ENCODE results near the gene MIPOL1. TPM values are rescaled to one million over a fixed set of nuclear protein-coding genes. Genes with fewer than 3 reads are reported as not detected.

MIPOL1 gene
- total and polyA plus RNA-seq, 2 of the 13 experiments (the other 11 are each of a cell fraction or from before 2014, with no cell fraction given) = 8.6 to 34.2 TPM

GRCh38 chr14:37198907-37199306, 1.2 kb downstream of the MIPOL1 start:
- no peak for DNase-seq (ENCODE audit: low spot score)
- Histone ChIP-seq H3K36me3 (replicated peaks in 1 of 2; ENCODE audit: control insufficient read depth in 1 of 2, insufficient read depth in 2 of 2, low read length in 2 of 2) (no peaks in the 10 kb centered on the region), H3K27ac (ENCODE audit: extremely low read length, insufficient read depth, low read length) (no peak overlapping the region), H3K79me2 (ENCODE audit: insufficient read depth, low read length) (peaks cover 26% of the 10 kb centered on the region), H2AFZ (ENCODE audit: low read length) (peak overlapping the region; percentile 71), H3K4me2 (ENCODE audit: low read depth, low read length) (peak overlapping the region; percentile 91), H3K4me3 (replicated peaks in 1 of 3; ENCODE audit: insufficient read depth in 1 of 3, low read depth in 2 of 3, low read length in 3 of 3) (peak overlapping the region in 2 of 3 experiments; percentile 73 to 85; a peak in 4 of 6 replicates), H3K9ac (ENCODE audit: insufficient read depth, low read depth, low read length) (0 out of 2 replicates have a peak overlapping the region, but pooled peaks have one; percentile 86), H4K20me1 (ENCODE audit: insufficient read depth, low read length) (no peaks in the 10 kb centered on the region), H3K27me3 (ENCODE audit: control insufficient read depth in 1 of 2, insufficient read depth in 2 of 2, low read length in 2 of 2) (no peaks in the 10 kb centered on the region; a peak in 1 of 5 replicates), H3K4me1 (ENCODE audit: insufficient read depth, low read length) (peaks cover 77% of the 10 kb centered on the region), H3K9me3 (ENCODE audit: low read length) (no peaks in the 10 kb centered on the region)
- no peak for FAIRE-seq
- BruUV-seq (replicated peaks) = no TSS peak
- ChIA-PET POLR2A (interaction anchor here (1.8 to 3.1 kb wide), 3 partner anchors 32 to 666 kb away, joined by 5 to 13 read pairs (median 7); no protein-coding TSS in a partner anchor), CTCF (ENCODE audit: low intra/inter-chr PET ratio, low total read pairs) (interaction anchor here (1.2 kb wide), 1 partner anchor 50 kb away, joined by 4 read pairs; no protein-coding TSS in a partner anchor)
- WGBS (ENCODE audit: low lambda C conversion rate) = 96% methylated on average over 5 of the region's 5 CpGs
- intact Hi-C loops (cut with micrococcal nuclease; ENCODE audit: unreplicated experiment) = loop anchor here (1.0 to 2.0 kb wide), 2 partner anchors 27 to 50 kb away; partner anchors contain the start of gene SLC25A21
- no peak for ATAC-seq
- in situ Hi-C loops (cut with HindIII; ENCODE audit: extremely low pct_ligation_motif_present, low pct_unique_long_range_greater_than_20kb) = no loop called here
- TF ChIP-seq KLF12 (CRISPR knock-in tag; IDR thresholded peaks at IDR 0.05; ENCODE audit: borderline replicate concordance) (0 out of 2 replicates have a peak, but pooled peaks have one; percentile 5), ATM (IDR thresholded peaks at IDR 0.05; ENCODE audit: borderline replicate concordance) (peak; percentile 14; the same call in 1 of the 2 replicates), CSRNP1 (CRISPR knock-in tag; IDR thresholded peaks at IDR 0.05) (0 out of 2 replicates have a peak, but pooled peaks have one; percentile 45), ZSCAN29 (CRISPR knock-in tag; conservative IDR thresholded peaks at IDR 0.05) (no peak), NFE2 (CRISPR knock-in tag; IDR thresholded peaks at IDR 0.05) (no peak), SMYD3 (CRISPR knock-in tag; IDR thresholded peaks at IDR 0.05) (peak; percentile 63; the same call in 1 of the 2 replicates), ARID2 (CRISPR knock-in tag; IDR thresholded peaks at IDR 0.05; ENCODE audit: borderline replicate concordance) (no peak), LRRFIP1 (CRISPR knock-in tag; conservative IDR thresholded peaks at IDR 0.05) (no peak), ZNF574 (CRISPR knock-in tag; IDR thresholded peaks at IDR 0.05) (no peak), THYN1 (CRISPR knock-in tag; IDR thresholded peaks at IDR 0.05; ENCODE audit: borderline replicate concordance, low read depth) (0 out of 2 replicates have a peak, but pooled peaks have one; percentile 73), UBTF (CRISPR knock-in tag; IDR thresholded peaks at IDR 0.05) (no peak), NAIF1 (CRISPR knock-in tag; IDR thresholded peaks at IDR 0.05; ENCODE audit: borderline replicate concordance) (0 out of 2 replicates have a peak, but pooled peaks have one; percentile 7), MTERF4 (CRISPR knock-in tag; IDR thresholded peaks at IDR 0.05) (no peak)
